Prostate gland (tissue), 2 donors: Measurements from ENCODE around the gene KLHL3. TPM values are rescaled to one million over a fixed set of nuclear protein-coding genes. Genes with fewer than 3 reads are reported as not detected.

Experiments used
- DNase-seq: peaks from one replicate; pipeline ENCODE4 v3.0.0-alpha.2; 2019; ENCODE audit warnings: low spot score
- H3K27ac ChIP-seq, 2 donors: fragments of 200-600 bp; sonication (generic); 2 replicates each; pipeline ENCODE4 v1.5.1; 2017 to 2019
- H3K27me3 ChIP-seq: fragments of 200-600 bp; sonication (generic); replicated peaks from 2 replicates; pipeline ENCODE4 v1.5.1; 2019; ENCODE audit not compliant: insufficient read depth
- H3K36me3 ChIP-seq, 2 donors: fragments of 200-600 bp; sonication (generic); 1 replicate in 1 of 2; 2 replicates in 1 of 2; pipeline versions ENCODE4 v1.5.1 to v1.8.1; 2017 to 2019
- H3K4me1 ChIP-seq: fragments of 200-600 bp; sonication (generic); replicated peaks from 2 replicates; pipeline ENCODE4 v1.5.1; 2019
- H3K4me3 ChIP-seq, 2 donors: fragments of 200-600 bp; sonication (generic); 2 replicates each; pipeline ENCODE4 v1.5.1; 2017 to 2019
- H3K9me3 ChIP-seq: fragments of 200-600 bp; sonication (generic); 2 replicates; pipeline ENCODE4 v1.5.1; 2017
- POLR2A ChIP-seq: fragments of 450-650 bp; IDR thresholded peaks from one replicate; pipeline ENCODE4 v1.6.1; 2016; ENCODE audit warnings: antibody characterized with exemption, mild to moderate bottlenecking
- POLR2AphosphoS5 ChIP-seq: sonication (generic); formaldehyde crosslinking; IDR thresholded peaks from one replicate; pipeline ENCODE4 v1.6.1; 2017; ENCODE audit warnings: antibody characterized with exemption
- WGBS: methylation state at CpG from one replicate; pipeline ENCODE4 v1.1.5; 2018; 5-methylcytosine and 5-hydroxymethylcytosine counted together
- intact Hi-C: fragments of 100-400 bp; cut with DNase I; formaldehyde crosslinking; loops from one replicate; pipeline ENCODE4 v1.14.2; 2022
- total RNA-seq, 2 donors: library from RNA; depleted of rRNA; stranded (reverse); fragments of >200 nt; gene quantifications; one replicate each; pipeline ENCODE4 v1.1.0, GENCODE V29; 2016
- TF ChIP-seq, protein P1 (sequence below), 4 experiments: fragments of 200-600 bp in 2 of 4; fragments of 450-650 bp in 2 of 4; sonication (generic) in 2 of 4; IDR thresholded peaks; 1 replicate in 3 of 4; 2 replicates in 1 of 4; pipeline ENCODE4 v1.5.1; 2016 to 2019; ENCODE audit warnings: antibody characterized with exemption in 4 of 4, mild to moderate bottlenecking in 2 of 4, moderate library complexity in 2 of 4

Gene KLHL3
- total RNA-seq, 2 donors from 2014 or later = 1.8 to 14.0 TPM

DNA sequence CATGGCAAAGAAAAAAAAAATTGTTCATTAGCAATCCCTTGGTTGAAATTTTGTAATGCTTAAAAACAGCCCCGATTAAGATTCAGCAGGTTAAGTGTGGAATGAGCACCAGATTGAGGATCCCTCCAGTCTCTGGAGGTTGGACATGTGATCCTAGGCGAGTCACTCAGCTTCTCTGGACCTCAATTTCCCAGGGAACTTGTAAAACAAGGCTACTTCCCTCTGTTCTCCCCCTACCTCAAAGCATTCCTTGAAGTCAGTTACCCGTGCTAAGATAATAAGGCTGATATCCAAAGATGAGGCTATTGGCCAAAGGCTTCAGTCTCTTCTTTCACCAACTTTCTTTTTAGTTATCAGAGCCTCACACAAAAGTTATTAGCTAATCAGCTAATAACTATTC is 2.9 kb downstream of the KLHL3 start:
- 75% methylated on average over 3 of the region's 3 CpGs for WGBS
- DNase-seq = no peak
- intact Hi-C loops = no loop called here
- H3K27ac ChIP-seq = no peak overlapping the region
- H3K9me3 ChIP-seq = no peaks in the 10 kb centered on the region
- TF ChIP-seq POLR2AphosphoS5 (no peak), POLR2A (no peak)
- TF ChIP-seq, protein P1, sequence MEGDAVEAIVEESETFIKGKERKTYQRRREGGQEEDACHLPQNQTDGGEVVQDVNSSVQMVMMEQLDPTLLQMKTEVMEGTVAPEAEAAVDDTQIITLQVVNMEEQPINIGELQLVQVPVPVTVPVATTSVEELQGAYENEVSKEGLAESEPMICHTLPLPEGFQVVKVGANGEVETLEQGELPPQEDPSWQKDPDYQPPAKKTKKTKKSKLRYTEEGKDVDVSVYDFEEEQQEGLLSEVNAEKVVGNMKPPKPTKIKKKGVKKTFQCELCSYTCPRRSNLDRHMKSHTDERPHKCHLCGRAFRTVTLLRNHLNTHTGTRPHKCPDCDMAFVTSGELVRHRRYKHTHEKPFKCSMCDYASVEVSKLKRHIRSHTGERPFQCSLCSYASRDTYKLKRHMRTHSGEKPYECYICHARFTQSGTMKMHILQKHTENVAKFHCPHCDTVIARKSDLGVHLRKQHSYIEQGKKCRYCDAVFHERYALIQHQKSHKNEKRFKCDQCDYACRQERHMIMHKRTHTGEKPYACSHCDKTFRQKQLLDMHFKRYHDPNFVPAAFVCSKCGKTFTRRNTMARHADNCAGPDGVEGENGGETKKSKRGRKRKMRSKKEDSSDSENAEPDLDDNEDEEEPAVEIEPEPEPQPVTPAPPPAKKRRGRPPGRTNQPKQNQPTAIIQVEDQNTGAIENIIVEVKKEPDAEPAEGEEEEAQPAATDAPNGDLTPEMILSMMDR (IDR thresholded peaks at IDR 0.05) = no peak
- H3K4me3 ChIP-seq = no peak overlapping the region
- H3K4me1 ChIP-seq = no peaks in the 10 kb centered on the region
- no peaks in the 10 kb centered on the region for H3K27me3 ChIP-seq
- H3K36me3 ChIP-seq = no peaks in the 10 kb centered on the region

DNA sequence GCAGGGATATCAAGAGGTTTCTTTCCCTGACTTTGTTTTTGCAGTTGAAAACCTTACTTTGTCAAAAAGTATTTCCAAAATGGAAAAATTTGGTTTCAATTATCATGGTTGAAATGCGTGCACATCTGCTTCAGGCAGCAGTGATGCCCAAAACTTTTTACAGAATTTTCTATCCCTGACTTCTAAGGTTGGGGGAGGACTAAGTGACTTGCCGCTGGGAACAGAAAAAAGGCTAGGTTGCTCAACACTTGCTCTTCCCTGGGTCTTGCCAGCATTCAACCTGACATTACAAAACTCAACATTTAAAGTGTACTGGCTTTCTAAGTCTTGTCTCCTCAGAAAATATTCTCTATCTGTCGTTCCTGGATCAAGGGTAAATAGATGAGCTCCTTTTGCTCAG is 4.7 kb downstream of the KLHL3 start:
- DNase-seq = no peak
- TF ChIP-seq, protein P1 (IDR thresholded peaks at IDR 0.05) = no peak
- TF ChIP-seq POLR2AphosphoS5 (no peak), POLR2A (no peak)
- H3K36me3 ChIP-seq = no peaks in the 10 kb centered on the region
- no peak overlapping the region for H3K27ac ChIP-seq
- no peaks in the 10 kb centered on the region for H3K4me1 ChIP-seq
- H3K9me3 ChIP-seq = no peaks in the 10 kb centered on the region
- intact Hi-C loops = no loop called here
- 86% methylated on average over 3 of the region's 3 CpGs for WGBS
- H3K4me3 ChIP-seq = no peak overlapping the region
- no peaks in the 10 kb centered on the region for H3K27me3 ChIP-seq

DNA sequence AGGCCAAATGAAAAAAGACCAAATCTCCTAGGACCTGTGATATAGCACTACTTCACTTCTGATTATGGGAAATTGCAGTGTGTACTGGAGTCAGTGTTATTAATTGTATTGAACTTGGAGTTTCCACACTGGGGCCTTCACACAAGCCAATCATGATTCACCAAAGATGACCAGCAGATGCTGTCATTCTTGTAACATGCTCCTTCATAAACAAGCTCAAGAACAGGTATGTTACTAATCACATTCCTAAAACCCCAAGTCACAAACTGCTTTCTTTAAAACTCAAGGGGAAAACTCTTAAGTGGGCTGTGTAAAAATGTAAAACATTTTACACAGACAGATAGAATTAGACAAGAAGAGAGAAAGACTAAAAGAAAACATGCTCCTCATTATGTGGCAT is 5.6 kb downstream of the KLHL3 start:
- H3K27ac ChIP-seq = no peak overlapping the region
- intact Hi-C loops = no loop called here
- TF ChIP-seq POLR2A (no peak), POLR2AphosphoS5 (no peak)
- TF ChIP-seq, protein P1 (IDR thresholded peaks at IDR 0.05) = no peak
- no peak overlapping the region for H3K4me3 ChIP-seq
- no peaks in the 10 kb centered on the region for H3K36me3 ChIP-seq
- H3K27me3 ChIP-seq = no peaks in the 10 kb centered on the region
- no peak for DNase-seq
- H3K9me3 ChIP-seq = no peaks in the 10 kb centered on the region
- no peaks in the 10 kb centered on the region for H3K4me1 ChIP-seq

DNA sequence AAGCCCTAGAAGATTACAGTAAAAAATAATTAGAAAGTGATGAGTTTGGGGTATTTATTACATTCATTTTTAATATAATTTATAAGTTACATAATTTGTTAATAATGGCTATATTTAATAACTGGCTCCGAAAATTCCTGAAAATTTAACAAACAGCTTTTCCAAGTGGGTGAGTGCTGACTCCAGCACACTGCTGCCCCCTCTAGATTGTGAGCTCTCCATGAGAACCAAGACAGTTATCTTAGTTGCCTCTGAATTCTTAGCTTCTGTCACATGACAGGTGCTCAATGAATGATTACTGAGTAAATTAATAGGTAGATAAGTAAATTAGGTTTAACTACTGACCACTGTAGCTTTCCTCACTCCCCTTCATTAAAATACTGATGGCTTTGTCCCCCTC is 7.8 kb downstream of the KLHL3 start:
- Histone ChIP-seq H3K36me3 (no peaks in the 10 kb centered on the region), H3K4me3 (no peak overlapping the region), H3K27ac (no peak overlapping the region), H3K9me3 (no peaks in the 10 kb centered on the region), H3K27me3 (no peaks in the 10 kb centered on the region), H3K4me1 (no peaks in the 10 kb centered on the region)
- TF ChIP-seq POLR2A (no peak), POLR2AphosphoS5 (no peak)
- TF ChIP-seq, protein P1 (IDR thresholded peaks at IDR 0.05) = no peak
- no peak for DNase-seq
- 97% methylated on average over 1 of the region's 1 CpG for WGBS
- intact Hi-C loops = no loop called here

DNA sequence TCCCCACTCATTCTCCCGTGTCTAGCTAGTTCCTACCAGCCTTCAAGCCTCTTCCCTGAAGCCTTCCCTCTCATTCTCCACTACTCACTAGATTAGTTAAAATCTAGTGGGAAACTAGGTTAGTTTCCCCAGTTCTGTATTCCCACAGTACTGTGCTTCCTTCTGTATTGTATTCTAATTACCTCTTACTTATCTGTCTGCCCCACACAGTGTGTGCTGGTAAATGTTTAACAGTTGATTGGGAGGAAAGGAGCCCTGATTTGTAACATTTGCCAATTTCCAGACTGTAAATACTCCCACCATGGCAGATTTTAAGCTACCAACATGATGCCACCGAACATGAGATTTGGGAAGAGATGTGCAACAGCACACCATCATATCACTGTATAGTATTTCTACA is 8.3 kb downstream of the KLHL3 start:
- 88% methylated on average over 2 of the region's 2 CpGs for WGBS
- no peaks in the 10 kb centered on the region for H3K36me3 ChIP-seq
- DNase-seq = no peak
- intact Hi-C loops = no loop called here
- H3K4me3 ChIP-seq = no peak overlapping the region
- TF ChIP-seq, protein P1 (IDR thresholded peaks at IDR 0.05) = no peak
- TF ChIP-seq POLR2A (no peak), POLR2AphosphoS5 (no peak)
- H3K27me3 ChIP-seq = no peaks in the 10 kb centered on the region
- H3K9me3 ChIP-seq = no peaks in the 10 kb centered on the region
- no peaks in the 10 kb centered on the region for H3K4me1 ChIP-seq
- H3K27ac ChIP-seq = no peak overlapping the region
